ENCODE results near the gene LNPEP. TPM values are rescaled to one million over a fixed set of nuclear protein-coding genes. Genes with fewer than 3 reads are reported as not detected.

Gene LNPEP
- total RNA-seq, 1 donor from 2014 or later = 19.6 TPM

DNA sequence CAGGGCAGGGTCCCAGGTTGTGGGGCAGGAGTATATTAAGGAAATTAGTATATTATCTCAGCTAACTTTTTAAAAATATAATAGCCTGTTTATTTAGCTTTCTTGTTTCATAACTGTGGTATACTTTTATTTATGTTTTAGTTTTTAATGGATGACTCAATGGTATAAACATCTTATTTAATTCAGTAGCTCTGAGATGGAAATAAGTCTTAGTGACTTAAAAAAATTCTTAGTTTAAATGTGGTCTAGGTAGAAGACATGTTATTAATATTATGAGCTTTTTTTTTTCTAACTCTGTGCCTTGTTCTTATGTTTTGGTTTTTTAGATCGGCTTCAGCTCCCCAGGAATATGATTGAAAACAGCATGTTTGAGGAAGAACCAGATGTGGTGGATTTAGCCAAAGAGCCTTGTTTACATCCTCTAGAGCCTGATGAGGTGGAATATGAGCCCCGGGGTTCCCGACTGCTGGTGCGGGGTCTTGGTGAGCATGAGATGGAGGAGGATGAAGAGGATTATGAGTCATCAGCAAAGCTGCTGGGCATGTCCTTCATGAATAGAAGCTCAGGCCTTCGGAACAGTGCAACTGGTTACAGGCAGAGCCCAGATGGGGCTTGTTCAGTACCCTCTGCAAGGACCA lies 43.1 kb downstream of the LNPEP start:
- Histone ChIP-seq H3K9me3 (ENCODE audit: low read depth) (no peaks in the 10 kb centered on the region), H3K4me2 (no peak overlapping the region), H4K20me1 (ENCODE audit: low read depth) (no peaks in the 10 kb centered on the region), H3K4me3 (no peak overlapping the region), H3K9ac (no peak overlapping the region), H2AFZ (replicated peaks) (no peak overlapping the region), H3K27me3 (no peaks in the 10 kb centered on the region), H3K36me3 (no peaks in the 10 kb centered on the region), H3K27ac (no peak overlapping the region), H3F3A (ENCODE audit: low read depth) (no peaks in the 10 kb centered on the region), H3K79me2 (ENCODE audit: low read depth) (no peaks in the 10 kb centered on the region), H3K4me1 (no peaks in the 10 kb centered on the region)
- H3K4me3 Mint-ChIP-seq = no peak overlapping the region
- no peak overlapping the region for H3K27ac Mint-ChIP-seq
- peaks cover 3% of the 10 kb centered on the region for H3K27me3 Mint-ChIP-seq (ENCODE audit: insufficient read depth, low read depth)
- peaks cover 18% of the 10 kb centered on the region for H3K36me3 Mint-ChIP-seq
- no peaks in the 10 kb centered on the region for H3K9me3 Mint-ChIP-seq
- TF ChIP-seq EZH2phosphoT487 (IDR thresholded peaks at IDR 0.05) (no peak), EZH2 (IDR thresholded peaks at IDR 0.05) (no peak)
- TF ChIP-seq, protein P1, sequence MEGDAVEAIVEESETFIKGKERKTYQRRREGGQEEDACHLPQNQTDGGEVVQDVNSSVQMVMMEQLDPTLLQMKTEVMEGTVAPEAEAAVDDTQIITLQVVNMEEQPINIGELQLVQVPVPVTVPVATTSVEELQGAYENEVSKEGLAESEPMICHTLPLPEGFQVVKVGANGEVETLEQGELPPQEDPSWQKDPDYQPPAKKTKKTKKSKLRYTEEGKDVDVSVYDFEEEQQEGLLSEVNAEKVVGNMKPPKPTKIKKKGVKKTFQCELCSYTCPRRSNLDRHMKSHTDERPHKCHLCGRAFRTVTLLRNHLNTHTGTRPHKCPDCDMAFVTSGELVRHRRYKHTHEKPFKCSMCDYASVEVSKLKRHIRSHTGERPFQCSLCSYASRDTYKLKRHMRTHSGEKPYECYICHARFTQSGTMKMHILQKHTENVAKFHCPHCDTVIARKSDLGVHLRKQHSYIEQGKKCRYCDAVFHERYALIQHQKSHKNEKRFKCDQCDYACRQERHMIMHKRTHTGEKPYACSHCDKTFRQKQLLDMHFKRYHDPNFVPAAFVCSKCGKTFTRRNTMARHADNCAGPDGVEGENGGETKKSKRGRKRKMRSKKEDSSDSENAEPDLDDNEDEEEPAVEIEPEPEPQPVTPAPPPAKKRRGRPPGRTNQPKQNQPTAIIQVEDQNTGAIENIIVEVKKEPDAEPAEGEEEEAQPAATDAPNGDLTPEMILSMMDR (IDR thresholded peaks at IDR 0.05) = no peak
- peaks cover 23% of the 10 kb centered on the region for H3K4me1 Mint-ChIP-seq
- DNase-seq (ENCODE audit: low spot score) = peak; percentile 6

DNA sequence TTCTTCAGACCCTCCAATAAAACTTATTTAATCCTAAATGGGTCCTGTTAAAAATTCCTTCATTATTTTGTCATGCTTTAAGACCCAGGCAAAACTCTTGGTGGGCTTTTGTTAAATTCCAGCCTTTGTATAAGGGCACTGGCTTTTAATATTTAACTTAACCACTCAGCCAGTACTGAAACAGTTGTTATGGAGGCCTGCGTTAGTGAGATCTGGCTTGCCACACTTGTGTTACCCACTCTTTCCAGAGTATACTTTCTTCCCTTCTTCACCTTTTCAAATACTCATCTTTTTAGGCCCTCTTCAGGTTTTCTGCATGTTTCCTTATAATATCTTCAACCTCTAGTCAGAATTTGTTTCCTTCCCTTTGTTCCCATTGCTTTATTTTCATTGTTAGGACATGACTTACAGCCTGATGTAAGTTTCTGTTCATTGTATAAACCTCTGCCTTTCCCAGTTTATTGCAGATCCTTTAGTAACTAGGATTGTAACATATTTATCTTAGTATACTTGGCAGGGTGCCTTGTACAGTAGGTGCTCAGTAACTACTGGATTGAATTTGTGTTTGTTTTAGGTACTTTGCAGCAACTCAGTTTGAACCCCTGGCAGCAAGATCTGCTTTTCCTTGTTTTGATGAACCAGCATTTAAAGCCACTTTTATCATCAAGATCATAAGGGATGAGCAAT lies 48.8 kb downstream of the LNPEP start:
- Mint-ChIP-seq H3K9me3 (no peaks in the 10 kb centered on the region), H3K27me3 (ENCODE audit: insufficient read depth, low read depth) (peaks cover 2% of the 10 kb centered on the region), H3K36me3 (peaks cover 16% of the 10 kb centered on the region), H3K4me1 (peaks cover 4% of the 10 kb centered on the region), H3K27ac (no peak overlapping the region), H3K4me3 (no peak overlapping the region)
- no peak for DNase-seq (ENCODE audit: low spot score)
- no peak overlapping the region for H3K27ac ChIP-seq
- H3K36me3 ChIP-seq = no peaks in the 10 kb centered on the region
- H3K9me3 ChIP-seq (ENCODE audit: low read depth) = no peaks in the 10 kb centered on the region
- TF ChIP-seq EZH2phosphoT487 (IDR thresholded peaks at IDR 0.05) (no peak), EZH2 (IDR thresholded peaks at IDR 0.05) (no peak)
- TF ChIP-seq, protein P1 (IDR thresholded peaks at IDR 0.05) = no peak
- no peaks in the 10 kb centered on the region for H3K79me2 ChIP-seq (ENCODE audit: low read depth)
- no peak overlapping the region for H3K4me3 ChIP-seq
- H3K27me3 ChIP-seq = no peaks in the 10 kb centered on the region
- H3K9ac ChIP-seq = no peak overlapping the region
- peaks cover 14% of the 10 kb centered on the region for H3K4me1 ChIP-seq
- H3F3A ChIP-seq (ENCODE audit: low read depth) = no peaks in the 10 kb centered on the region
- no peak overlapping the region for H2AFZ ChIP-seq (replicated peaks)
- H4K20me1 ChIP-seq (ENCODE audit: low read depth) = no peaks in the 10 kb centered on the region
- H3K4me2 ChIP-seq = no peak overlapping the region

DNA sequence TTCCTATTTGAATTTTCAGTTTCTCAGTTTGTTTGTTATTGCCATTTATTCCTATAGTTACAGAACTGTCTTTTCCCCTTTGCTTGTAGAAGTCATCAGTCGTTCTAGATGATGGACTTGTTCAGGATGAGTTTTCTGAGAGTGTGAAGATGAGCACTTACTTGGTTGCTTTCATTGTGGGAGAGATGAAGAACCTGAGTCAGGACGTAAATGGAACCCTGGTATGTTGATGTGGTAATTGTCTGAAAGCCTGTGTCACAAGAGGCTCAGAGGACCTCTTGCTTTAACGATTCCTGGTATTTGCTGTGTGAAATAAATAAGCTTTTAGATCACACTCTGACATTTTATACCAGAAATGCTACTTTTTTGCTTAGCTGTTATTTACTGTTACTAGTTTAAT lies 50.6 kb downstream of the LNPEP start:
- H3K36me3 ChIP-seq = no peaks in the 10 kb centered on the region
- Mint-ChIP-seq H3K27ac (no peak overlapping the region), H3K4me3 (no peak overlapping the region), H3K36me3 (peaks cover 19% of the 10 kb centered on the region), H3K27me3 (ENCODE audit: insufficient read depth, low read depth) (peaks cover 2% of the 10 kb centered on the region), H3K9me3 (no peaks in the 10 kb centered on the region), H3K4me1 (peaks cover 4% of the 10 kb centered on the region)
- H2AFZ ChIP-seq (replicated peaks) = no peak overlapping the region
- H3K9ac ChIP-seq = no peak overlapping the region
- H3F3A ChIP-seq (ENCODE audit: low read depth) = no peaks in the 10 kb centered on the region
- H3K9me3 ChIP-seq (ENCODE audit: low read depth) = no peaks in the 10 kb centered on the region
- H3K4me3 ChIP-seq = no peak overlapping the region
- no peaks in the 10 kb centered on the region for H3K79me2 ChIP-seq (ENCODE audit: low read depth)
- no peaks in the 10 kb centered on the region for H3K27me3 ChIP-seq
- no peak overlapping the region for H3K4me2 ChIP-seq
- TF ChIP-seq EZH2phosphoT487 (IDR thresholded peaks at IDR 0.05) (no peak), EZH2 (IDR thresholded peaks at IDR 0.05) (no peak)
- TF ChIP-seq, protein P1 (IDR thresholded peaks at IDR 0.05) = no peak
- no peak overlapping the region for H3K27ac ChIP-seq
- H4K20me1 ChIP-seq (ENCODE audit: low read depth) = no peaks in the 10 kb centered on the region
- H3K4me1 ChIP-seq = peaks cover 14% of the 10 kb centered on the region
- no peak for DNase-seq (ENCODE audit: low spot score)

Measured in neural progenitor cell (in vitro differentiated cells).